DOHH2 (cell line): Measurements from ENCODE around the gene LCN2.
"Not testable (repeated sequence)": the region's sequence is repeated elsewhere in the genome, so short reads cannot be mapped to it uniquely, and the experiment has no call there.

Experiments
- H3F3A ChIP-seq: fragments of 200-600 bp; sonication (generic), shearing (Covaris generic); 2 replicates; pipeline ENCODE4 v1.6.0; 2016; ENCODE audit warnings: antibody characterized with exemption, mild to moderate bottlenecking; ENCODE audit not compliant: control insufficient read depth, insufficient read depth
- H3K27ac ChIP-seq: fragments of 200-600 bp; sonication (generic); 2 replicates; pipeline ENCODE4 v1.5.1; 2014; ENCODE audit warnings: low read depth, mild to moderate bottlenecking, low read length, moderate library complexity
- H3K27me3 ChIP-seq: fragments of 200-600 bp; sonication (generic); 2 replicates; pipeline ENCODE4 v1.6.1; 2014; ENCODE audit warnings: mild to moderate bottlenecking, low read length, mixed read lengths; ENCODE audit not compliant: control insufficient read depth
- H3K36me3 ChIP-seq: fragments of 200-600 bp; sonication (generic); 2 replicates; pipeline ENCODE4 v1.6.1; 2014; ENCODE audit warnings: mild to moderate bottlenecking, low read length, moderate library complexity, mixed read lengths; ENCODE audit not compliant: control insufficient read depth
- H3K4me1 ChIP-seq: fragments of 200-600 bp; sonication (generic); 2 replicates; pipeline ENCODE4 v1.6.1; 2014; ENCODE audit warnings: mild to moderate bottlenecking, low read length, mixed read lengths; ENCODE audit not compliant: control insufficient read depth
- H3K4me2 ChIP-seq: fragments of 200-600 bp; sonication (generic); 2 replicates; pipeline ENCODE4 v1.6.0; 2014; ENCODE audit warnings: mild to moderate bottlenecking, low read length, moderate library complexity
- H3K4me3 ChIP-seq: fragments of 200-600 bp; sonication (generic); 2 replicates; pipeline ENCODE4 v1.5.1; 2014; ENCODE audit warnings: mild to moderate bottlenecking, low read length, mixed read lengths
- H3K79me2 ChIP-seq: fragments of 200-600 bp; sonication (generic); 2 replicates; pipeline ENCODE4 v1.6.1; 2014; ENCODE audit warnings: mild to moderate bottlenecking, low read length, mixed read lengths; ENCODE audit not compliant: control insufficient read depth
- H3K9me2 ChIP-seq: fragments of 200-600 bp; sonication (generic); replicated peaks from 2 replicates; pipeline ENCODE4 v1.6.1; 2014; ENCODE audit warnings: mild to moderate bottlenecking, low read length, mixed read lengths; ENCODE audit not compliant: control insufficient read depth
- H3K9me3 ChIP-seq: fragments of 200-600 bp; sonication (generic); 2 replicates; pipeline ENCODE4 v1.6.1; 2014; ENCODE audit warnings: antibody characterized with exemption, low read length, mixed read lengths; ENCODE audit not compliant: control insufficient read depth, insufficient read depth
- H4K20me1 ChIP-seq: fragments of 200-600 bp; sonication (generic); 2 replicates; pipeline ENCODE4 v1.6.0; 2014; ENCODE audit warnings: low read depth, mild to moderate bottlenecking, antibody characterized with exemption, low read length, moderate library complexity; ENCODE audit not compliant: control insufficient read depth, insufficient read depth
- EZH2phosphoT487 ChIP-seq: fragments of 200-600 bp; sonication (generic); IDR thresholded peaks from 2 replicates; pipeline ENCODE4 v1.6.1; 2017; ENCODE audit warnings: borderline replicate concordance, mild to moderate bottlenecking, antibody characterized with exemption, low read length, moderate library complexity, mixed read lengths
- TF ChIP-seq, protein P1 (sequence below): fragments of 200-600 bp; sonication (generic); IDR thresholded peaks from one replicate; pipeline ENCODE4 v1.5.1; 2014; ENCODE audit warnings: antibody characterized with exemption, mild to moderate bottlenecking, low read depth, low read length; ENCODE audit not compliant: poor library complexity, severe bottlenecking

Gene LCN2

DNA sequence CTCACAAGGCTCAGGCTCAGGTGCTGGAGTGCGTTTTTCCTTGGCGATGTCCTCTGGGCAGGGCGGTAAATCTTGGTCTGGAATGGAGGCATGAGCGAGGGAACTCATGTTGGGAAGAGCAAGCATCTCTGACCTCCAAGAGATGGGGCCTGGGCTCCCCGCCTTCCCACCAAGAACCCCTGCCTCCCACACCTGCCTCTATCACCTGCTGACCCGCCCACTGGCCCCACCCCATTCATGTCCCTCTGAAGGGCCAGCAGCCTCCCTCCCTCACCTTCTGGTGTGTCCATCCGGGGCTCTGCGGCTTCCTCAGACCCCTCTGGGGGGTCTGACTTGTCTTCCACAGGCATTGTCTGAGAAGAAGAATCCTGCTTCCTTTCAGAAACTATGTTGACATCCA lies 31.2 kb downstream of the LCN2 start:
- Histone ChIP-seq H3K4me1 (no peaks in the 10 kb centered on the region), H3K79me2 (no peaks in the 10 kb centered on the region), H3K9me3 (peaks cover 14% of the 10 kb centered on the region; the same call in 1 of the 2 replicates), H3K36me3 (peaks cover 74% of the 10 kb centered on the region), H3K27me3 (no peaks in the 10 kb centered on the region), H3F3A (no peaks in the 10 kb centered on the region), H3K9me2 (no peaks in the 10 kb centered on the region), H3K27ac (no peak overlapping the region), H4K20me1 (no peaks in the 10 kb centered on the region), H3K4me3 (no peak overlapping the region), H3K4me2 (no peak overlapping the region)
- TF ChIP-seq EZH2phosphoT487 = no peak
- TF ChIP-seq, protein P1, sequence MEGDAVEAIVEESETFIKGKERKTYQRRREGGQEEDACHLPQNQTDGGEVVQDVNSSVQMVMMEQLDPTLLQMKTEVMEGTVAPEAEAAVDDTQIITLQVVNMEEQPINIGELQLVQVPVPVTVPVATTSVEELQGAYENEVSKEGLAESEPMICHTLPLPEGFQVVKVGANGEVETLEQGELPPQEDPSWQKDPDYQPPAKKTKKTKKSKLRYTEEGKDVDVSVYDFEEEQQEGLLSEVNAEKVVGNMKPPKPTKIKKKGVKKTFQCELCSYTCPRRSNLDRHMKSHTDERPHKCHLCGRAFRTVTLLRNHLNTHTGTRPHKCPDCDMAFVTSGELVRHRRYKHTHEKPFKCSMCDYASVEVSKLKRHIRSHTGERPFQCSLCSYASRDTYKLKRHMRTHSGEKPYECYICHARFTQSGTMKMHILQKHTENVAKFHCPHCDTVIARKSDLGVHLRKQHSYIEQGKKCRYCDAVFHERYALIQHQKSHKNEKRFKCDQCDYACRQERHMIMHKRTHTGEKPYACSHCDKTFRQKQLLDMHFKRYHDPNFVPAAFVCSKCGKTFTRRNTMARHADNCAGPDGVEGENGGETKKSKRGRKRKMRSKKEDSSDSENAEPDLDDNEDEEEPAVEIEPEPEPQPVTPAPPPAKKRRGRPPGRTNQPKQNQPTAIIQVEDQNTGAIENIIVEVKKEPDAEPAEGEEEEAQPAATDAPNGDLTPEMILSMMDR = no peak

DNA sequence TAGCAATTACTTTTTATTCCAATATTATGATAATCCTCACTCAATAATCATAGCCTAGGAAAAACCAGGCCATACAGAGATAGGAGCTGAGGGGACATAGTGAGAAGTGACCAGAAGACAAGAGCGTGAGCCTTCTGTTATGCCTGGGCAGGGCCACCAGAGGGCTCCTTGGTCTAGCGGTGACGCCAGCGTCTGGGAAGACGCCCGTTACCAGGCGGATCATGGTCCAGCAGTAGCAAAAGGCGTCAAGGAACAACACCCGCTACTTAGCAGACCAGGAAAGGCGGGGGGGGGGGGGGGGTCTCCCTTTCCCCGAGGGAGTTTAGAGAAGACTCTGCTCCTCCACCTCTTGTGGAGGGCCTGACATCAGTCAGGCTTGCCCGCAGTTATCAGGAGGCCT lies 32.2 kb downstream of the LCN2 start:
- not testable (repeated sequence) for H3K9me2 ChIP-seq, H3F3A ChIP-seq, H3K4me3 ChIP-seq, H3K4me2 ChIP-seq, H3K4me1 ChIP-seq, H3K27me3 ChIP-seq, H3K27ac ChIP-seq, H3K79me2 ChIP-seq, H4K20me1 ChIP-seq
- Histone ChIP-seq H3K9me3 (peaks cover 14% of the 10 kb centered on the region; the same call in 1 of the 2 replicates), H3K36me3 (peaks cover 72% of the 10 kb centered on the region)

DNA sequence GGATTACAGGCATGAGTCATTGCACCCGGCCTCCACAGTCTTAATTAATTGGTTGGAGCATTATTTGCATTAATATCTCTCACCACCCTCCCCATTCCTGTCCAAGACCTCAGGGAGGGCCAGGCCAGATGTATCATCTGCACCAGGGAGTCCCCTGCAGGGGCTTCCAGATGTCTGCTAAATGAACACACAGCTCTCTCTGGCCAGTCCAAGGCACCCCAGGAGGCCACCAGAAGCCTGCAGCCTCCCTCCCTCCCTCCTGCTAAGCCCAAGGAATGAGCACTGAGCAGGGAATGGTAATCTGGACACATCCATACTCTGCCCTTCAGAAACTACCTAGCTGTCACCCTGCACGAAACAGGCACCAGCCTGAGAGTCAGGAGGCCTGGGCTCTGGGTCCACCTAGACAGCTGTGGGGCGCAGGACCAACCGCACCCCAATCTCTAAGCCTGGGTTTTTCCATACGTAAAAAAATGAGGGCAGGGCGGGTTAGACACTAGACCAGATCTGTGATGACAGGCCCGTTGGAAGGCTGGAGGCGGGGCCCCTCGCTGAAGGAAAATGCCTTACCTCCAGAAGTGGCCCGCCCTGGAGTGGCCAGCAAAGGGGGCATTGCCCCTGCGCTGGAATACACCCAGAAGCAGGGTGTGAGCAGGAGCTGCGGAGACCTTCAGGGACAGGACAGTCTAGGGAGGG lies 33.8 kb downstream of the LCN2 start:
- Histone ChIP-seq H3K4me3 (no peak overlapping the region), H3K4me1 (no peaks in the 10 kb centered on the region), H3K27ac (no peak overlapping the region), H3K79me2 (peaks cover 2% of the 10 kb centered on the region; the same call in 1 of the 2 replicates), H3K9me2 (no peaks in the 10 kb centered on the region), H3K36me3 (peaks cover 69% of the 10 kb centered on the region), H3F3A (no peaks in the 10 kb centered on the region; the same call in 1 of the 2 replicates), H3K9me3 (peaks cover 14% of the 10 kb centered on the region; the same call in 1 of the 2 replicates), H3K27me3 (no peaks in the 10 kb centered on the region), H3K4me2 (no peak overlapping the region), H4K20me1 (no peaks in the 10 kb centered on the region)
- TF ChIP-seq, protein P1 = no peak
- TF ChIP-seq EZH2phosphoT487 = no peak
